GM18870 (cell line): ENCODE measurements around the gene PSTK.

Experiments
- ATAC-seq: cut with Tn5 transposase; IDR thresholded peaks from one replicate; pipeline ENCODE4 v1.9.1; 2021; ENCODE audit warnings: moderate library complexity; ENCODE audit not compliant: unreplicated experiment

PSTK gene

DNA sequence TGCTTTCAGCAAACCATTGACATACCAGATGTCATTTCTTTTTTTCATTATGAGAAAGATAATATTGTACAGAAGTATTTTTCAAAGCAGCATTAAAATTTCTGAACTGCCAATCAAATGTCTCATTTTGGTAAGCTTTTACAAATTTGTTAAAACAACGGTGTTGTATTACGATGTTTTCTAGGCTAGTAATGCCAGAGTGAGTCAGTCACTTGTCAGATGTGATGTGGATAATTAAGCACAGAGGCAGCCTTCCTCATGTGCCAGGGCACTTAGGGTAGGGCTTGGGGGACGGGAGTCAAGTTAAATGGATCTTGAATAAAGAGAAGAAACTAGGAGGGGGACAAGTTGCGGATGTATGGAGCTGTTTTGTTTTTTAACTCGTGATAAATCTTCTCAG is 10.1 kb downstream of the PSTK start:
- no peak for ATAC-seq

DNA sequence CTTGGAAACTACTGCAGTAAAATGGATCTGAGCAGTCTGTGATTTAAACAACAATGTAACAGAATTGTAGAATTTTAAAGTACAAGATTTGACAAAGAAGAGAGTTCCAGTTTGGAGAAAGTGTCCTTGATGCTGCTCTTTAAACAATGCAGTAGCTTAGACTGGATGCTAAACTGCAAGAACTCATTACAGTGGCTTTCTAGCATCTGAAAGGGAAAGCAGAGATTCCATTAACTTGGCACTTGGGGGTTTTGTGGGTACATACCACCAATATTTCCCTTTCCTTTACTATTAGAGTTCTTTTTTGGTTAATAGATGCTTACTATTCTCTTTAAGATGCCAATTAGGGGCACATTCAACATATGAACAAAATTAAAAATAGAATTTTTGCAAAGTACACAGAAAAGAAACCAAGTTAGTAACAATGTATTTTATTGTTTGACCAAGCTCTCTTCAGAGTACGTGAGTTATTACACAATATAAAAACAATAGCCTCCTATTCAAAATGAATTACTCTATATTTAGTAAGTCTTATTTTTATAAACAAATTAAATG is 11.9 kb downstream of the PSTK start:
- no peak for ATAC-seq

DNA sequence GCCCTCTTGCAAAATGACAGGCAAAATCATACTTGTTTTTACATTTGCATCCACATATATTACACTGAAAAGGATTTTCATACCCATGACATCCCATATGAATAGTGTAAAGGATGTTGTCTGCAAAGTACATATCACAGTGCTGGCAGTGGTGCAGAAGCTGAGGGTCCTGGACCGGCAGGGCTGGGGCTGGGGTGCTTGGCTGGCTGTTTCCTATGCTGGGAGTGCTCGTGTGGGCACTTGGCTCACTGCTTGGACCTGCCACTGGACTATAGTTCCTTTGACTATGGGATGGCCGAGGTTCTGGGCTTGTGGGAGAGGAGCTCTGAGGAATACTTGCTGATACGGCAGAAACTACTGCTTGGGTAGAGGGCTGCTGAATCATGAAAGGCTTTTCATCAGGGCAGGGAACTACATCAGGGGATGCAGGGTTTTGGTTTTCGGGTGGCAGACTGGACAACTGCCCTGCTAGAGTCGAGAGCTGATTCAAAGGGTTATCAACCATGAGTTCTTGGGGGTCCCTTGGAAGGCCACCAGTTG is 13.7 kb downstream of the PSTK start:
- ATAC-seq, result no peak

DNA sequence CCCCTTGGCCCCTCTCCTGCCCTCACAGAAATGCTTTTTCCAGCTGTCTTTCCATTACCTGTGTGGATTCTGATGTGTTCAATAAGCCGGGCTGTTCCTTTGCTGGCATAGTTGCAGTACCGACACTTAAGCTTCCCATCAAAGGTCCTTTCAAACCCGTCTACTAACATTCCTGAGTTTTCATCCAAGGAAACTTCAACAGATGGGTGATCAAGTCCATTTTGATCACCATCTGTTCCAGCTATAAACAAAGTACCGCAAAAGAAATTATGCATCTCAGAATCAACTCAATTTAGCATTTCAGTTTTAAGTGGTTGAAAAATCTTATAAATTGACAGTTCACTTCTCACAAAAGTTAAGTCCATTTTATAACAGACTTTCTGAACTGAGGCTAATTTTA is 15.7 kb downstream of the PSTK start:
- no peak for ATAC-seq

DNA sequence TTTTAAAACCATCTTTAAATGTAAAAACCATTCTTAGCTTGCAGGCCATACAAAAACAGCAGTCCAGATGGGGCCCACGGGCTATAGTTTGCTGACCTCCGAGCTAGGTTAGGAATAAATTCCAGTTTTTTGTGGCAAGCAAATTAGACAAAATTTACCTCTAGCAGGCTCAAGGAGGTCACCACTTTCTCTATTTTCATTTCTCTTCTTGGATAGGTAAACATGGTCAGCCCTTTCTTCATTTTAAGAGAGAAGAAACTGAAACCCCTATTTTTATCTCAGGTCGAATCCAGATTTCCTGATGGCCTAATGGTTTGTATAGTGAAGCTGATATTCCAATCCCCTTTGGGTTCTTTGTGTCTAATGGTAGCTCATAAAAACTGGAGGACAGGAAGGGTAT is 17.7 kb downstream of the PSTK start:
- no peak for ATAC-seq

DNA sequence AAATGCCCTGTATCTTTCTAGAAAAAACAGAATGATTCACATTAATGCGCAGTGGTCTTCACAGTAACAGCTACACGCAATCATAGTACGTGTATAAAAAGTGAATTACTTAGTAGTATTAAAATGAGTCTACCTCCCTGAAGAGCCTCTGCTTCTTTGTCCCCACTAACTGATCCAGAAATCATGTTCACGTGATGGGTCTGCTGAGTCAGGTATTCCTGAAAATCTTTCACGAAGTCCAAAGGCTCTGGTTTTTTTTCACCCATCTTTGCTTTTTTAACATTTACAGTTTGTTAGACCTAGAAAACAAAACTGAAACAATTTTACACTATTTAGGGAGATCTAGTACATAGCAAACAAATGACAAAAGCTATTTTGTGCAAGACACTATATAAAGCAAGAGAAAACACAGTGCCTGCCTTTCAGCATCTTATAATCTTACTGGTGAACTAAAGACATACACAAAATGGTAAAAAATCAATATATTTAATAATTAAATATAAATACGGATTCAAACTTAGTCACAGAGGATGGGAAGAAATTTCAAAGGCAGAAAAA is 18.2 kb downstream of the PSTK start:
- no peak for ATAC-seq

DNA sequence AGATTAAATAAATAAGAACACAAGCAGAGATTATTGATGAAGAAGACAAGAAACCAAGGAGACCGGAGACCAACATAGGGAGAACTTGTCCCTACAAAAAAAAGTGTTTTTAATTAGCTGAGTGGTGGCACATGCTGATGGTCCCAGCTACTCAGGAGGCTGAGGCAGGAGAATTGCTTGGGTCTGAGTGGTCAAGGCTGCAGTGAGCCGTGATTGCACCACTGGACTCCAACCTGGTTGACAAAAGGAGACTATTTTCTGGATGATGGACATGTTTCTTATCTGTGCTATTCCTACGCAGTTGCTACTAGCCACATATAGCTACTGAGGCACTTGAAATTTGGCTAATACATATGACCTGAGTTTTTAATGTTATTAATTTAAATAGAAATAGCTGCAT is 18.7 kb downstream of the PSTK start:
- no peak for ATAC-seq

DNA sequence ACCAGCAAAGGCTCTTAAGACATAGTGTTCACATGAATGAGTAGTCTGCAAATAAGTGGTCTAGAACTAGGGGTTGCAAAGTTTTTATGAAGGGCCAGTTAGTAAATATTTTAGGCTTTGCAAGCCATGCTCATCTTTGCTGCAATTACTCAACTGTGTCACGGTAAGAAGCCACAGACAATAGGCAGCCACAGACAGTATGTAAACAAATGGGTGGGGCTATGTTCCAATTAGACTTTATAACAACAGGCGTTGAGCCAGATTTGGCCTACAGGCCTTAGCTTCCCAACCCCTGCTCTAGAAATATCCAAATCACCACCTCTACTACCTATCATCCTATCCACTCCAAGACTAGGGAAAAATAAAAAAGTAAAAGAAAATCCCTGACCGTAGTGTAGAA is 19.1 kb downstream of the PSTK start:
- ATAC-seq, result no peak

DNA sequence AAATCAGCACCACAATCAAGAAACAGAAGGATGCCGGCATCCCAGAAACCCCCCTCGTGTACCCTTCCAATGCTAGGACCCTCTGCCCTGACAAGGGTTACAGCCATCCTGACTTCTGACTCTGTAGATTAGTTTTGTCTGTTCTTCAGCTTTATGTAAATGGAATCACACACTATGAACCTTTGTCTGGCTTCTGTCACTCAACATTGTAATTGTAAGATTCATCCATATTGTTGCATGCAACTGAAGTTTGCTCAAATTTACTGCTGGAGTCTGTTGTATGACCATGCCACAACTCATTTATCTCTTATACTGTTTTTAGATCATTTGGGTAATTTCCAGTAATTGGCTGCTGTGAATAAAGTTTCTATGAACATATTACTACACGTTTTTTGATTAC is 20.0 kb downstream of the PSTK start:
- no peak for ATAC-seq

DNA sequence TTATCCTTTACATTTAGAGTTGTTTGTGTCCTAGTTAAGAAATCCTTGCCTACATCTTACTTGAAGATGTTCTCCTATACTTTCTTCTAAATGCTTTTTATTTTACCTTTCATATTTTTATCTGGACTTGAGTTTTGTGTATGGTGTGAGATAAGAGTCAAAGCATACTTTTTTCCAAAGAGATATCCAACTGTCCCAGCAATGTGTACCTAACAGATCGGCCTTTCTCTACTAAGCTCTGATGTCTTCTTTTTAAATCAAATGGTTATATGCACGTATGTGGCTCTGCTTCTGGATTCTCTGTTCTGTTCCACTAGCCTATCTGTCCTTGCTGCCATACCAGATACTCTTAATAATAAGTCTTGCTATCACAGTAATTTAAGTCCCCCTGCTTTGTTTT is 21.2 kb downstream of the PSTK start:
- no peak for ATAC-seq

DNA sequence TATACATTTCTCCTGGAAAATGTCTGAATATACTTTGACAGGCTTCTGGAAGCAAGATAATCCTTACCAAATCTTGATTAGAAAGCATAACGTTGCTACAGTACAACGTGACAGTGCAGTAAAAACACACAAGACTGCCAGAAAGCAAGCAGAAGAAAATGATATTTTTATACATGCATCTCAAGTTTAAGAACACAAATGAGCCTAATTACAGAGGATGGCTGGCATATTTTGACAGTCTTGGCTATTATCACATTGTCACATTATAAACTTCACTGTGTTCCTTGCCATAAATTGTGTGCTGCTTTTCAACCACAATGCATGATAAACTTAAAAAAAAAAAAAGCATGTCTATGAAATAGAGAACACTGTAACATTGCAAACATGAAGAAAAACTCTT is 24.1 kb downstream of the PSTK start:
- ATAC-seq, result no peak

DNA sequence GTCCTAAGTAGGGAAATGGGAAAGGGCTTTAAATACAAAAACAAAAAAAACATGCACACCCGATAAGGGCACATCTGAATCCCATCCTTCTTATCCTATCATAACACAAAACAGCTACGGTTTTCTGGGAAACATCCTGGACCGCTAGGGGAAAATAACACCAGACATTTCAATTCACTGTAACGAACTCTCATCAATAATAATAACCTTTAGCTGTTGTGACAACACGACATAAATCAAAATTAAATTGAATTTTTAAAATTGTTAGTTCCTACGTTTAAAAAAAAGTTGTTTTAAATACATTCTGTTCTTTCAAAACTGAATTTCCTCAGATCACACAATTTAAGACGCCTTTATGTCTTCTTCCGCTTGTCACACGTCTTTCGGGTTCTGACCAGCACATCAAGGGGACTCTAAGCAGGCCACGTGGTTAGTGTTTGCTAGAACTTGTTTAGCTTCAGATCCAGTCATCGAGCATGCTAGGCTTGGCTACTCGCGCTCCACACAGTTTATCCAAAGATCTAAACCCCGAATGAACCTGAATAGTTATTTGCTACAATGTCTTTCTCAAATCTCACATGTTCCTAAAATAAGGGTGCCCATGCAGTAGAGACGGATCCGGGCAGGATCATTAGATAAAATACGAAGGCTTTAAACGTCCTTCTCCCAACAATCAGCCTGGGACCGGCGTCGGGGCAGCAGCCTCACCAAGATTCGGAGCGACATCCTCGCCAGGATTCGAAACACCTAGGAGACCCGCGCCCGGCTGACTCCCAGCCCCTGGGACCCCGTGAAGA is 27.6 kb downstream of the PSTK start:
- ATAC-seq, result peak; percentile 27

DNA sequence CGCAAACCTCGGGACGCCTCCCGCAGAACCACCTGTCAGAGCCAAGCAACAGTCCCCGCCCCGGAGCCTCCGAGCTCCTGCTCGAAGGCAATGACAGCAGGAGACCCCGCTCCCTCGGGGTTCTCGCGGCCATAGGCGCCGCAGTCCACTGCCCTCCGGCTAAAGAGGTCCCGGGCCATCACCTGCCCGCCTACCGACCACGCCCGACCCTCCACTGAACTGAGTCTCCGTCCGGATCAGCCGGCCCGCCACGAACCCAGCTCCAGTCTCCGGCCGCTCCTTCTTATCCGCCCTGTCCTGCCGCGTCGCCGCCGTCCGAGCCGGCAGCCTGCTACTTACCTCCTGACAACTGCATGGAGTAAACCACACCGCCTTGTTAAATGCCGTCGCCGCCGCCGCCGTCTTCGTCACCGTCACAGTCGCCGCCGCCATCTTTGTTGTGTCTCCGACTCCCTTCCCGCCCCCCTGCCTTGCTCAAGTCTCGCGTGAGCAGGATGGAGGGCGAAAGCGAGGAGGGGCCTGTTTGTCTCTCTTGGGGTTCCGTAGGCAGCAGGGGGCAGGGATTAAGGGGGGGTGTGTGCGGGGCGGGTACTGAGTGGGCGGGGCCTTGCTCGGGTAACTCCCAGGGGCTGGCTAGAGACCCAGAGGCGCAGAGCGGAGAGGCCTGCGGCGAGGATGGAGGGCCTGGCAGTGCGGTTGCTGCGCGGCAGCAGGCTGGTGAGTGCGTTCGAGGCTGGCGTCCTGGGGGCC is 28.3 kb downstream of the PSTK start, which contains the start of the genes ACADSB and IKZF5:
Gene ACADSB (plus strand): TSS at position 652 of the 750 bp plus-strand sequence. CDS start 24 bp downstream, at position 676.
Gene IKZF5 (minus strand): TSS at position 441 of the 750 bp plus-strand sequence. CDS start 10,170 bp downstream, outside the sequence.
- ATAC-seq, result peak; percentile 61

DNA sequence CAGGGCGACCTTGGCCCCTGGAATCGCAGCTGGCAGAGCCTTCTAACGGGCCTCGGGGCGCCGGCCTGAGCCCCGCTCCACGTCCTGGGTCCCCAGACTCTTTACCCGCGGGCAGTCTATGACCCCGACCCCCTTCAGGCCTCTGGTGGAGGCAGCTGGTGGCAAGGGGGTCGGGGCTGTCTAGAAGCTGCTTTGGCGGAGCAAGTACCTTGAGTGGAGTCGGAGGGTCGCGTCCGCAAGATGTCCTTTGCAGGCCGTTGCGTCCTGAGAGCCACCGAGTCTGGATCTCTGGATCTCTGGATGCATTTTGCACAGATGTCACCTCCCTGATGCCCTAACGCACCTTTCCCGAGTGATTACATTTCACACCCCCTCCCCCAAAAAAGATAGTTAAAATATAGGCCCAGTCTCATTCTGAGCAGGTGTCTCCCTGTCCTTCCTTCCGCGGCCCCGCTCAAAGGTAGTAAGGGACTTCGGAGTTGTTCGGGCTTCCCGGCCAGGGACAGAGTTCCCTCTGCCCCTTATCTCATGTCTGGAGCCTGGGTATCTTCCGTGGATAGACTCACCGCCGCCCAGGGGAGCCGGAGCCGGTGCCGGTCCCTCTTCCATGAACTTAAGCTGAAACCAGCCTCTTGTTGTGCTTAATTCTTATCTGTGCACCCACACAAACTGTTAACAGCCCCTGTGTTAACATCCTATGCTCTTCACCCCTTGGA is 29.1 kb downstream of the PSTK start:
- ATAC-seq, result peak; percentile 34

DNA sequence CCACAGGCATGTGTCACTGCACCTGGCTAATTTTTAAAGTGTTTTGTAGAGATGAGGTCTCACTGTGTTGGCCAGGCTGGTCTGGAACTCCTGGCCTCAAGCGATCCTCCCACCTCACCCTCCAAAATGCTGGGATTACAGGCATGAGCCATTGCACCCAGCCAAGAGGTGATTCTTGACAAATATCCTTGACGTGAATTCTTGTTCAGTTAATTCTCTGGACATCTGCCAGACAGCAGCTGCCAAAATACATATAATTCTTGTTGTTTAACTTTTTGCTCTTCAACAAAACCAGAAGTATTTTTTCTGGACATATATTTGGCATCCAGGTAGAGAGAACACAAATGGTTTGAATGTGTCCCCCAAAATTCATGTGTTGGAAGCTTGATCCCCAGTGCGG is 31.8 kb downstream of the PSTK start:
- ATAC-seq, result no peak

DNA sequence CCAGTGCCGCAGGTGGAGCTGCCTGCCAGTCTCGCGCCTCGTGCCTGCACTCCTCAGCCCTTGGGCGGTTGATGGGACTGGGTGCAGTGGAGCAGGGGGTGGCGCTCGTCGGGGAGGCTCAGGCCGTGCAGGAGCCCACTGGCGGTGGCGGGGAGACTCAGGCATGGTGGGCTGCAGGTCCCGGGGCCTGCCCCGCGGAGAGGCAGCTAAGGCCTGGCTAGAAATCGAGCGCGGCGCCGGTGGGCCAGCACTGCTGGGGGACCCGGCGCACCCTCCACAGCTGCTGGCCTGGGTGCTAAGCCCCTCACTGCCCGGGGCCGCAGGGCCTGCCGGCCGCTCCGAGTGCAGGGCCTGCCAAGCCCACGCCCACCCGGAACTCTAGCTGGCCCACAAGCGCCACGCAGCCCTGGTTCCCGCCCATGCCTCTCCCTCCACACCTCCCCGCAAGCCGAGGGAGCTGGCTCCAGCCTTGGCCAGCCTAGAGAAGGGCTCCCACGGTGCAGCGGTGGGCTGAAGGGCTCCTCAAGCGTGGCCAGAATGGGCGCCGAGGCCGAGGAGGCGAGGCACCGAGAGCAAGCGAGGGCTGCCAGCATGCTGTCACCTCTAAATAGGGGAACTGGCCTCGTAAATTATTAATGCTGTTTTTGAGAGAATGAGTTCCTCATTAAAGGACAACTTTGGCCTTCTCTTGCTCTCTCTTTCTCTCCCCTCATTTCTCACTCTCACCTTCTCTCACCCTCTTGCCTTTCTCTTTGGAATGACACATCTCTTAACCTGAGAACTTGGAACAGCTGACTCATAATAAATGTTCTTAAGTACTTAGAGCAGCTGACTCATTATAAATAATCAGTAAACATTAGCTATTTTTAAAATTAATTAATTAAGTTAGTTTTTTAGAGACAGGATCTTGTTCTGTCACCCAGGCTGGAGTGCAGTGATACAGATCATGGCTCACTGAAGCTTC is 33.5 kb downstream of the PSTK start:
- no peak for ATAC-seq

DNA sequence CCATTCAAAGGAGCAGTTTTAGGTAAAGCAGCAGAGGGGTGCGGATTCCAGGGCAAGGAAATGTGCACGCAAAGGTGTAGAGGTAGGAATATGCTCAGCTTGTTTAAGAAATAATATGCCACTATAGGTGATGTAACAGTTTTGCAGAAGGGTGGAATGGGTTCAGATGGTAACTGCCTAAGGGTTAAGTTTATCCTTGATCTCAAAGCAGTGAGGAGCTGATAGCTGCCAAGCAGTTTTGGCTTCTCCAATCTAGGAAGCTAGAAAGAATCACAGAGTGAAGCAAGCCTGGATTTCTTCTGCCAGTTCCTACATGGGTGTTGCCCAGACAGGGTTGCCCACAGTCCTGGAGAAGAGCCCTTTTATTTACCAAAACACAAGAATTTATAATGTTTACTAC is 34.6 kb downstream of the PSTK start:
- ATAC-seq, result no peak

DNA sequence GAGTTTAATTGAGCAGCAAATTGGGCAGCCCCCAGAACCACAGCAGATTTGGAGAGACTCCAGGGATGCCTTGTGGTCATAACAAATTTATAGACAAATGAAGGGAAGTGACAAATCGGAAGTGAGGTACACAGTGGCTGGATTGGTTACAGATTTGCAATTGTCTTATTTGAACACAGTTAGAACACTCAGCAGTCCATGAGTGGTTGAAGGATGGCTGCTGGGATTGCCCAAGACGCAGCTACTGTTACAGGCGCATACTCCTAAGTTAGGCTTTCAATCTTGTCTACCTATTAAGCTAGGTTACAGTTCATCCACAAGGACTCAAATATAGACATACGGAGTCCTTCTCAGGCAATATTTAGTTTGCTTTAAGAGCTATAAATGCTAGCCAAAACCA is 36.0 kb downstream of the PSTK start:
- ATAC-seq, result no peak

DNA sequence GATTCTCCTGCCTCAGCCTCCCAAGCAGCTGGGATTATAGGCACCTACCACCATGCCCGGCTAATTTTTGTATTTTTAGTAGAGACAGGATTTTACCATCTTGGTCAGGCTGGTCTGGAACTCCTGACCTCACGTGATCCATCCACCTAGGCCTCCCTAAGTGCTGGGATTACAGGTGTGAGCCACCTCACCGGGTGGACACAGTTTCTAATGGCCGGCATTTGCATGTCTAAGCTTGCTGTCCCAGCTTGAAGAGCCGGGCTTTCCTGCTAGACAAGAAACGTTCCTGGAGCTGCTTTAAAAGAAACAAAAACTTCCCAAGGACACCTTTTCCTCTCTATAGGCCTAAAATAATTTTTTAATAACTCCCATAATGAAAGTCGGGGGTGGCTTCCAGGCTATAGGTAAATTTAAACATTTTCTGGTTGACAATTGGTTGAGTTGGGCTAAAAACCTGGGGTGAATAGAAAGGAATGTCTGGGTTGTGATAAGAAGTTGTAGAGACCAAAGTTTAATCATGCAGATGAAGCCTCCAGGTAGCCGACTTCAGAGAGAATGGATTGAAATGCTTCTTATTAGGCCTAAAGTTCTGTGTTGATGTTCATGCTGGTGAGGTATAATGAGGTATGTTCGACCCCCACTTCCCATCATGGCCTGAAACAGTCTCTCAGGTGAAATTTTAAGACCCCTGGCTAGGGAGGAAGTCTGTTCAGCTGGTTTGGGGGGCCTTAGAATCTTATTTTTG is 37.4 kb downstream of the PSTK start:
- ATAC-seq, result no peak
